GM21360 (cell line): ENCODE results near the gene PROC.

ENCODE experiments used
- ATAC-seq: cut with Tn5 transposase; IDR thresholded peaks from one replicate; pipeline ENCODE4 v1.9.1; 2021; ENCODE audit warnings: mild to moderate bottlenecking, moderate library complexity; ENCODE audit not compliant: unreplicated experiment

The PROC gene

DNA sequence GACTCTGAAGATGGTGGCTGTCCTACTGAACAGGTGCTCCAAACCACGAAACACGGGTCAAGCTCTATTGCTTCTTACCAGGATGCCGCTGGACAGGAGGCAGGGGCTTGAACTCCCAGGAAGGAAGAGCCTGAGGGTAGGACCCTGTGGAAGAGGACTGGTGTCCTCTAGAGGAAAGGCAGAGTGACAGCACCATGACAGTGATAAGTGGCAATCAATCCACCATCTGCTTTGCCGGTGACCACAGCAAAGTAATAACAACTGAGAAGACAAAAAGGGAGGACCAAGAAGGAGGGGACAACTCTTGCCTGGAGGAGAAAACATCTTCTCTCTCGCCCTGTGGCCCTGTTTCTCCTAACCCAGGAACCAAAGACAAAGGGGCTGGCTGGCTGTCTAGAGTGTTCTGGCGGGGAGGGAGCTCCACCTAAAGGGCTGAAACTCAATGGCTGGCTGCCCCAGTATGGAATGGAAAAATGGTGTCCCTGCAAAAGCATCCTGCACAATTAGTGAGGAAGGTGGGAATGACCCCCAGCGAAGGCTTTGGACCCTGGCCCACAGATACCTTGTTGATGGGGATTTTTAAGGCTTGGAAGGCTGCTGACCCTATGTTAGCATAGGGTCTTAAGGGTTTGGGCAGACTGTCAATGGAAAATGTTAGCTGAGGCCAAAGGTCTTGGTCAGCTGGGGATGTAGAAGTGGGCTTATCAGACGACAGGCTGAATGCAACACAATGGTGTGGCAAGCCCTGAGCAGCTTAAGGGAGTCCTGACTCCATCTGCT is 35.4 kb downstream of the PROC start:
- no peak for ATAC-seq

DNA sequence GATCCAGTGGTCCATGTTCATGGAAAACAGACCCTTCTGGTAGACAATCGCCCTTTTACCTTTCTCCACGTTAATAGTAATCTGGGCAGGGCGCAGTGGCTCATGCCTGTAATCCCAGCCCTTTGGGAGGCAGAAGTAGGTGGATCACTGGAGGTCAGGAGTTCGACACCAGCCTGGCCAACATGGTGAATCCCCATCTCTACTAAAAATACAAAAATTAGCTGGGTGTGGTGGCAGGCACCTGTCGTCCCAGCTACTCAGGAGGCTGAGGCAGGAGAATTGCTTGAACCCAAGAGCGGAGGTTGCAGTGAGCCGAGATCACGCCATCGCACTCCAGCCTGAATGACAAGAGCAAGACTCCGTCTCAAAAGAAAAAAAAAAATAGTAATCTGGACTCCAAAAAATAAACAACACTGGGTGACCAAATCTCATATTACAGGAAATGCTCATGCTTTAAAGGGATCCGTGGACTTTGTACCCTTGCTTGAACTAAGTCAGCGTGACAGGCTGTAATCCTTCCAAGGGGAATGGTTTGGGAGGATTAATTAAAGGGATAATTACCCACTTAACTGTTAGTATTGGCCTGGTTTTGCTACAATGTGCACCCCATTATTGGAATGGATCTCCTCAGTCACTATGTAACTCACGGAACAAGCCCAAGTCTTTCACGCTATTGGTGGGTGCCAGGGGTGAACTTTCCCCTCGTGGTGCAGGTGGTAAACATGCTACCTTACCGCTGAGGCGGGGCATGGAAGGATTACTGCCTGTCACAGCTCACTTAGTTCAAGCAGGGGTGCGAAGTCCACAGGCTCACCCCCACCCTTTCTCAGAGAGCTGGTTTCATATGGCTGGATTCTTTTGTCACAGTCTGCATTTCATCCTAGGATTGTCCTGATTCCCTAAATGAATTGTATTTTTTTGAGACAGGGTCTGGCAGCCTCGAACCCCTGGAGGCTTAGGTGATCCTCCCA is 36.7 kb downstream of the PROC start:
- no peak for ATAC-seq

- ATAC-seq, result no peak
These were observed 37.6 kb downstream of the PROC start for GRCh38 chr2:127455566-127456493.

DNA sequence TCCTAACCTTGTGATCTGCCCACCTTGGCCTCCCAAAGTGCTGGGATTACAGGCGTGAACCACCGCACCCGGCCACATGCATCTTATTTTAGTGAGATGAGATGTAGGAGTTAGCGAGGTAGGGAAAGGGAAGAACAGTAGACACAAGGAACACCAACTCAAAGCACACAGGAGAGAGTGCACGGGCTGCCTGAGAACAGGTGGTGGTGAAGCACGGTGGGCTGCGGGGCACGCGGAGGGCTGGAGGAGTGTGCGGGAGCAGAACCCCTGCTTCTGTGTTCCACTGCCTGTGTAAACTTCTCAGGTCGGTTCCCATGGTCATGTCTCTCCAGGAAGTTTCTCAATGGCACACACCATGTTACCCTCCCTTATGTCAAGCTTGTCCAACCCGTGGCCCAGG is 38.7 kb downstream of the PROC start:
- no peak for ATAC-seq

GRCh38 chr2:127462461-127462860 is 44.2 kb downstream of the PROC start:
- no peak for ATAC-seq

GRCh38 chr2:127463155-127463991 is 45.1 kb downstream of the PROC start:
- no peak for ATAC-seq

DNA sequence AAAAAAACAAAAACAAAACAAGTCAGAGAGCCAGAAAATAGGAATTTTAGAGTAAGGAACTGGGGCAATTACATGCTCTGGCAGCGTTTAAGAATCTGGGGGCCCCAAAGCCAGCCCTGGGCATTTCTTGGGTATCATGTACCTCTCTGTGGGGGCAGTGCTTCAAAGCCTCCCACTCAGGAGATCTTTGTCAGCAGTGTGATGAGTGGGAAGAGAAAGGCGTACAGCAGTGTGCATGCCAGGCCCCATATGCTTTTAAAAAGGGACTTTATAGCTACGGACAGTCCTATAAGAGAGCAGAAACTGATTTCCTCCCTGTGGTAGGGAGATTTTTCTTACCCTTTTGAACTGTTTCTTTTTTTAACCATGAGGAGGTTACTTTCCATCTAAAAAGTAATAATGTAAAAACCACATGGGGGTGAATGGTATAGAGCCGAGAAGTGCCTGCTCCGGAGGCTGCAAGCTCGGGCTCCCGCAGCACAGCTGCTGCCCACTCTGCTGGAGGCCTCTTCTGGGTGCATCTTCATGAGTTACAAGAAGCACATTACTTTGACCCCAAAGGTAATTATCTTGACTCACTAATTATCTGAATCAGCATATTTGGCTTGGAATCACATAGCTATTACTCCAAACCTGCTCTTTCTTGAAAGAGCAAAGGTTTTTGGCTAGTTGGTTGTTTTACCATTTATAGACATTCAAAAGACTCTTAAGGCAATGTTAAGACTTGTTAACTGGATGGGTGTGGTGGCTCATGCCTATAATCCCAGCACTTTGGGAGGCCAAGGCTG is 46.4 kb downstream of the PROC start:
- ATAC-seq, result no peak

- ATAC-seq, result no peak
These were observed 47.0 kb downstream of the PROC start for GRCh38 chr2:127465258-127465657.

- no peak for ATAC-seq
These were observed 50.8 kb downstream of the PROC start for GRCh38 chr2:127469051-127469450.

DNA sequence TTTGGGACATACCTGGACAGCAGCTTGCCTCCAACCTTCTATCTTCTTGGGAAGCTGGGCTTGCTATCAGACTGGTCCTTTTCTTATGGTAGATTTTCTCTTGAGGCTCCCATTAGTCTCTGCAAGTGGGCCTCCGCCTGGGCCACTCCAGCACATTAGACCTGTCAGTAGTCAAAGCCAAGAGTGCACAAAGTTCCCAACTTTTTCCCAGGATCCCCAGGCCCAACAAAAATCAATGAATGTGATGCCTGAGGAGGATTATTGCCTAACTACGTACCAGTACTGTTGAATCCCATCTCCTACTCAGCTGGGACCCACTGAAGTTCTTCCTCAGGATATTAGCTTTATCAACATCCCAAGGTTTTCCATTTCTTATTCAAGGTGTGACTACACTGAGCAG is 51.7 kb downstream of the PROC start:
- no peak for ATAC-seq

- ATAC-seq, result no peak
These were observed 53.2 kb downstream of the PROC start for GRCh38 chr2:127471286-127471988.

- ATAC-seq, result no peak
These were observed 54.0 kb downstream of the PROC start for GRCh38 chr2:127472268-127472667.

GRCh38 chr2:127475788-127476187 is 57.6 kb downstream of the PROC start:
- no peak for ATAC-seq
